ENCODE measurements around the gene NANS. TPM values are rescaled to one million over a fixed set of nuclear protein-coding genes. Genes with fewer than 3 reads are reported as not detected.
"Not testable (repeated sequence)": the region's sequence is repeated elsewhere in the genome, so short reads cannot be mapped to it uniquely, and the experiment has no call there.

The NANS gene
- total and polyA plus RNA-seq, 5 donors from 2014 or later, result 34.4 to 51.4 (median 37.8) TPM

DNA sequence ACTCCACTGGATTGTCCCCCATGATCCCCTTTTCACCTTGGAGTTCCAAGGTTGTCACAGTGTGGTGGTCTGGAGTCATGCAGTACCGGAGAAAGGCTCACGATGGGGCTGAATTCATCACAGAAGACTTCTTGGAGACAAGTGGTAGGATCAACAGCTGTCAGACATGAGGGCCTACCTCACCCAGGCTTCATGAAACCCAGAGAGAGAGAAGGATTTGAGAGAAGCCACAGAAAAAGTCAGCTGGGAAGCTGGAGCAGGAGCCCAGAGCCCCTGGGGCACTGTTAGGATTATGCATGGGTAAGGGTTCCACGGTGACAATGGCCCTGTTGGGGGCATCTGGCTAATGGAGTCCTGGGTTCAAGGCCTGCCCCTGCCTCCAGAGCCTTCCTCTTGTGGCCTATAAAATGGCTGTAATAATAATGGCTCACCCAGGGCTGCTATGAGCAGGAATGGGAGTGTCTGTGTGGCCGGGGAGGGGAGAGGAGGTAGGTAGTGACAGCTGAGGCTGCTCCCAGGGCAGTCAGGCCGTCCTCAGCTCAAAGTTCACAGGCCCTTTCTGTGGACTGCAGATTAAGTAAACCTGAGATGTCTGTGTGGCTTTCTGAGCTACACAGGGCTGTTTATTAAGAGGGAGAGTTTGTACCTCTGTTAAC lies 61.6 kb downstream of the NANS start:
- peaks cover 78% of the 10 kb centered on the region for H3K4me1 ChIP-seq (ENCODE audit: control insufficient read depth, insufficient read depth, low read length, poor library complexity, severe bottlenecking)
- Mint-ChIP-seq H3K27me3 (peaks cover 5% of the 10 kb centered on the region), H3K9me3 (peaks cover 0 to 2% (median 0%) of the 10 kb centered on the region in 7 donors), H3K27ac (peak overlapping the region; percentile 97 to 99 (median 98)), H3K4me3 (peak overlapping the region; percentile 93 to 99 (median 96)), H3K4me1 (peaks cover 19 to 89% (median 58%) of the 10 kb centered on the region in 4 donors), H3K36me3 (peaks cover 13% of the 10 kb centered on the region)
- peaks cover 6% of the 10 kb centered on the region for H3K36me3 ChIP-seq (ENCODE audit: control insufficient read depth, insufficient read depth, low read length)
- peak; percentile 78 to 85 for ATAC-seq (ENCODE audit: low read depth in 2 of 2)
- H3K9me3 ChIP-seq (ENCODE audit: control insufficient read depth in 2 of 2, low read length in 2 of 2), result no peaks in the 10 kb centered on the region
- peak; percentile 27 to 85 (median 65) for DNase-seq
- peak overlapping the region; percentile 91 for H3K27ac ChIP-seq (ENCODE audit: insufficient read depth, low read length, poor library complexity, severe bottlenecking)
- H3K4me3 ChIP-seq (ENCODE audit: low read depth, low read length), result peak overlapping the region; percentile 83
- H3K27me3 ChIP-seq (ENCODE audit: control insufficient read depth, insufficient read depth, low read length), result no peaks in the 10 kb centered on the region

DNA sequence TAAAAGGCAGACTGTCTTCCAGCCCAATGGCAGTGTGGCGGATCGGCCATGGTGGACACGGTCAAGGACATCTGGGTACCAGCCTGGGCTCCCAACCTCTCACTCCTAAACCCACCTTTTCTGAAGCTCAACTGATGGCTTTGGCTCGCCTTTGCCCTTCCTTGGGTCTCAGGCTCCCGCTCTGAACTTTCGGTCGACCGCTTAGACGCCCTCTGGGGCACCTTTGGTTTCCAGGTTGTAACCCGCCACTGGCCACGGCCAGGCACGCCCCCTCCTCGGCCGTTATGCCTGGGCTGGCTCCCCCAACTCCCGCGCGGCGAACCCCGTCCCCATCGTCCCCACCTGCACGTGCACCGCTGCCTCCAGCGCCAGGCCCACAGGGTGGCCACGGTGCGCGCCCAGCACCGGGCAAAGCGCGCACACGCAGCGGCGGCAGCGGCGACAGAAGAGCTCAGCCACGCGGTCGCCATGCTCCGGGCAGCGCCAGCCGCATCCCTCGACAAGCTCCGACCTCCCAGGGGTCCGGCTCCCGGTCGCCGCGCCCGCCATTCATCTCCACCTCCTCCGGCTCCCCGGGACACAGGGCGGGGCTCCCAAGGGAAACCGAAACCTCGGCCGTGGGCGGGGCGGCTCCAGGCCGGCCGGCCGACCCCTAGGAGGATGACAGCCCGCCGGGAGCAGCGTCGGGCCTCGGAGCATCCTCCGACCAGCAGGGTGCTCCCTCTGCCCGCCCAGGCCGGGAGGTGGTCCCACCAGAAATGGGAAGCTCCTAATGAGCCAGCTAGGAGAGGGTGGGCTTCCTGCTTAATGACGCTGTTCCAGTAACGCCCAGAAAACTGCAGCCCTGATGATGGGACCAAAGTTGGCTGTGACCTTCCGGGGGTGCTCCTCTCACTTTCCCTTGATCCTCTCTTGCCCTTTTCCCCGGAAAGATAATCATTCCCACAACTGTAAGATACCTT lies 62.4 kb downstream of the NANS start, which contains the start of gene TRIM14:
TSS of gene TRIM14 (minus strand) at position 583 of the 962 bp plus-strand sequence. CDS start at position 549, 34 bp downstream.
- H3K36me3 Mint-ChIP-seq, result peaks cover 13% of the 10 kb centered on the region
- peak; percentile 54 to 68 (median 62) for DNase-seq
- Histone ChIP-seq H3K27ac (ENCODE audit: insufficient read depth, low read length, poor library complexity, severe bottlenecking) (peak within 1 kb of the TSS; percentile 91), H3K27me3 (ENCODE audit: control insufficient read depth, insufficient read depth, low read length) (no peaks in the 10 kb centered on the region), H3K4me3 (ENCODE audit: low read depth, low read length) (peak within 1 kb of the TSS; percentile 84), H3K9me3 (ENCODE audit: control insufficient read depth in 2 of 2, low read length in 2 of 2) (no peaks in the 10 kb centered on the region), H3K36me3 (ENCODE audit: control insufficient read depth, insufficient read depth, low read length) (peaks cover 6% of the 10 kb centered on the region), H3K4me1 (ENCODE audit: control insufficient read depth, insufficient read depth, low read length, poor library complexity, severe bottlenecking) (peaks cover 70% of the 10 kb centered on the region)
- peaks cover 5% of the 10 kb centered on the region for H3K27me3 Mint-ChIP-seq
- H3K9me3 Mint-ChIP-seq, result peaks cover 0 to 2% (median 0%) of the 10 kb centered on the region in 7 donors
- ATAC-seq (ENCODE audit: low read depth in 2 of 2), result peak; percentile 52 to 59
- H3K27ac Mint-ChIP-seq, result peak within 1 kb of the TSS; percentile 97 to 99 (median 98)
- H3K4me3 Mint-ChIP-seq, result peak within 1 kb of the TSS; percentile 93 to 99 (median 96)
- H3K4me1 Mint-ChIP-seq, result peaks cover 12 to 83% (median 56%) of the 10 kb centered on the region in 4 donors

GRCh38 chr9:98120476-98120875 lies 63.9 kb downstream of the NANS start:
- Mint-ChIP-seq H3K27ac (peak overlapping the region; percentile 97 to 99 (median 98)), H3K27me3 (peaks cover 5% of the 10 kb centered on the region), H3K36me3 (peaks cover 23% of the 10 kb centered on the region), H3K4me1 (peaks cover 12 to 71% (median 52%) of the 10 kb centered on the region in 4 donors), H3K9me3 (peaks cover 0 to 2% (median 0%) of the 10 kb centered on the region in 7 donors), H3K4me3 (peak overlapping the region; percentile 93 to 99 (median 96))
- ATAC-seq (ENCODE audit: low read depth in 2 of 2) (no peak), DNase-seq (no peak)
- no peaks in the 10 kb centered on the region for H3K9me3 ChIP-seq (ENCODE audit: control insufficient read depth in 2 of 2, low read length in 2 of 2)
- H3K36me3 ChIP-seq (ENCODE audit: control insufficient read depth, insufficient read depth, low read length), result peaks cover 20% of the 10 kb centered on the region
- peaks cover 61% of the 10 kb centered on the region for H3K4me1 ChIP-seq (ENCODE audit: control insufficient read depth, insufficient read depth, low read length, poor library complexity, severe bottlenecking)
- H3K4me3 ChIP-seq (ENCODE audit: low read depth, low read length), result peak overlapping the region; percentile 73
- no peaks in the 10 kb centered on the region for H3K27me3 ChIP-seq (ENCODE audit: control insufficient read depth, insufficient read depth, low read length)
- peak overlapping the region; percentile 79 for H3K27ac ChIP-seq (ENCODE audit: insufficient read depth, low read length, poor library complexity, severe bottlenecking)

DNA sequence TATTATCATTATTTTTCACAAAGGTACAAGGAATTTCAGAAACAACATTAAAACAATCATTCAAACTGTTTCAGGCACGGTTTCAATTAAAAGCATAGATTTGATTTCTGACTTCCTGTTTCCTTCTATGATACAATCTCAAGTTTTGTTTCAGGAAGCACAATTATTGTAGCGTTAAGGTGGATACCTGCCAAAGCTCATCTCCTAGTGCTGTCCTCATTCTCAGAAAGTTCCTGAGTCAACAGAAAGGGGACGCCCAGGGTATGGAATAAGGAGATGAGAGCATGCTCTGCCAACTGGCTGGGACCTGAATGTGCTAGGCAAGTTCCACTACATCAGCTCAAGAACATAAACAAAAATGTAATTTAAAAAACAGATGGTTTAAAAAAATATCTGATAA lies 64.5 kb downstream of the NANS start:
- no peaks in the 10 kb centered on the region for H3K9me3 ChIP-seq (ENCODE audit: control insufficient read depth in 2 of 2, low read length in 2 of 2)
- H3K4me1 Mint-ChIP-seq, result peaks cover 12 to 66% (median 50%) of the 10 kb centered on the region in 4 donors
- H3K27ac Mint-ChIP-seq, result peak overlapping the region; percentile 97 to 99 (median 98)
- peaks cover 56% of the 10 kb centered on the region for H3K4me1 ChIP-seq (ENCODE audit: control insufficient read depth, insufficient read depth, low read length, poor library complexity, severe bottlenecking)
- H3K27me3 Mint-ChIP-seq, result peaks cover 5% of the 10 kb centered on the region
- peaks cover 17% of the 10 kb centered on the region for H3K36me3 ChIP-seq (ENCODE audit: control insufficient read depth, insufficient read depth, low read length)
- peak overlapping the region; percentile 93 to 99 (median 96) for H3K4me3 Mint-ChIP-seq
- H3K27ac ChIP-seq (ENCODE audit: insufficient read depth, low read length, poor library complexity, severe bottlenecking), result peak overlapping the region; percentile 79
- peaks cover 23% of the 10 kb centered on the region for H3K36me3 Mint-ChIP-seq
- ATAC-seq (ENCODE audit: low read depth in 2 of 2) (no peak), DNase-seq (peak in 1 of 3 donors; percentile 42)
- H3K4me3 ChIP-seq (ENCODE audit: low read depth, low read length), result peak overlapping the region; percentile 73
- H3K9me3 Mint-ChIP-seq, result peaks cover 0 to 2% (median 0%) of the 10 kb centered on the region in 7 donors
- no peaks in the 10 kb centered on the region for H3K27me3 ChIP-seq (ENCODE audit: control insufficient read depth, insufficient read depth, low read length)

DNA sequence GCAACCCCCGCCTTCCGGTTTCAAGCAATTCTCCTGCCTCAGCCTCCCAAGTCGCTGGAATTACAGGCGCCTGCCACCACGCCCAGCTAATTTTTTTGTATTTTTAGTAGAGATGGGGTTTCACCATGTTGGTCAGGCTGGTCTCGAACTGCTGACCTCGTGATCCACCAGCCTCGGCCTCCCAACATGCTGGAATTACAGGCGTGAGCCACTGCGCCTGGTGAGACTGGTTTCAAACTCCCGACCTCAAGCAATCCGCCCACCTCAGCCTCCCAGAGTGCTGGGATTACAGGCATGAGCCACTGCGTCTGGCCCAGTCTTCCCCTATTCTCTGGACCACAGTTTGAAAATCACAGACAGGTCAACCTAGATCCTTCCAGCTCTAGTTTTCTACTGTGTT lies 67.6 kb downstream of the NANS start:
- not testable (repeated sequence) for H3K27ac ChIP-seq (ENCODE audit: insufficient read depth, low read length, poor library complexity, severe bottlenecking); H3K27me3 Mint-ChIP-seq; H3K9me3 Mint-ChIP-seq; DNase-seq; ATAC-seq (ENCODE audit: low read depth in 2 of 2); H3K27me3 ChIP-seq (ENCODE audit: control insufficient read depth, insufficient read depth, low read length); H3K4me3 ChIP-seq (ENCODE audit: low read depth, low read length); H3K9me3 ChIP-seq (ENCODE audit: control insufficient read depth in 2 of 2, low read length in 2 of 2)
- H3K4me1 ChIP-seq (ENCODE audit: control insufficient read depth, insufficient read depth, low read length, poor library complexity, severe bottlenecking), result peaks cover 36% of the 10 kb centered on the region
- Mint-ChIP-seq H3K4me1 (peaks cover 12 to 42% (median 34%) of the 10 kb centered on the region in 4 donors), H3K4me3 (peak overlapping the region in 1 of 4 donors; percentile 60), H3K27ac (peak overlapping the region; percentile 43 to 97 (median 71)), H3K36me3 (peaks cover 19% of the 10 kb centered on the region)
- H3K36me3 ChIP-seq (ENCODE audit: control insufficient read depth, insufficient read depth, low read length), result peaks cover 27% of the 10 kb centered on the region

- no peak overlapping the region for H3K27ac ChIP-seq (ENCODE audit: insufficient read depth, low read length, poor library complexity, severe bottlenecking)
- H3K36me3 ChIP-seq (ENCODE audit: control insufficient read depth, insufficient read depth, low read length), result peaks cover 33% of the 10 kb centered on the region
- no peaks in the 10 kb centered on the region for H3K9me3 ChIP-seq (ENCODE audit: control insufficient read depth in 2 of 2, low read length in 2 of 2)
- Mint-ChIP-seq H3K27ac (peak overlapping the region in 2 of 3 donors; percentile 25 to 54), H3K9me3 (peaks cover 0 to 2% (median 0%) of the 10 kb centered on the region in 7 donors), H3K36me3 (peaks cover 24% of the 10 kb centered on the region), H3K27me3 (no peaks in the 10 kb centered on the region), H3K4me1 (peaks cover 12 to 40% (median 32%) of the 10 kb centered on the region in 4 donors), H3K4me3 (peak overlapping the region in 1 of 4 donors; percentile 60)
- ATAC-seq (ENCODE audit: low read depth in 2 of 2) (no peak), DNase-seq (no peak)
- H3K27me3 ChIP-seq (ENCODE audit: control insufficient read depth, insufficient read depth, low read length), result no peaks in the 10 kb centered on the region
- H3K4me1 ChIP-seq (ENCODE audit: control insufficient read depth, insufficient read depth, low read length, poor library complexity, severe bottlenecking), result peaks cover 29% of the 10 kb centered on the region
- H3K4me3 ChIP-seq (ENCODE audit: low read depth, low read length), result no peak overlapping the region
Measured at GRCh38 chr9:98124637-98125426, 68.3 kb downstream of the NANS start.

GRCh38 chr9:98127226-98127625 lies 70.7 kb downstream of the NANS start:
- Mint-ChIP-seq H3K4me3 (no peak overlapping the region), H3K36me3 (peaks cover 37% of the 10 kb centered on the region), H3K27ac (peak overlapping the region in 2 of 3 donors; percentile 26 to 71), H3K4me1 (peaks cover 0 to 19% (median 10%) of the 10 kb centered on the region in 4 donors), H3K27me3 (no peaks in the 10 kb centered on the region), H3K9me3 (no peaks in the 10 kb centered on the region)
- Histone ChIP-seq H3K27me3 (ENCODE audit: control insufficient read depth, insufficient read depth, low read length) (no peaks in the 10 kb centered on the region), H3K9me3 (ENCODE audit: control insufficient read depth in 2 of 2, low read length in 2 of 2) (no peaks in the 10 kb centered on the region), H3K4me1 (ENCODE audit: control insufficient read depth, insufficient read depth, low read length, poor library complexity, severe bottlenecking) (peaks cover 5% of the 10 kb centered on the region), H3K4me3 (ENCODE audit: low read depth, low read length) (no peak overlapping the region), H3K36me3 (ENCODE audit: control insufficient read depth, insufficient read depth, low read length) (peaks cover 51% of the 10 kb centered on the region), H3K27ac (ENCODE audit: insufficient read depth, low read length, poor library complexity, severe bottlenecking) (no peak overlapping the region)
- no peak for DNase-seq
- no peak for ATAC-seq (ENCODE audit: low read depth in 2 of 2)

All from CD4-positive, CD25-positive, alpha-beta regulatory T cell (primary cell).